Measurements from ENCODE around the gene IGF2BP3. TPM values are rescaled to one million over a fixed set of nuclear protein-coding genes. Genes with fewer than 3 reads are reported as not detected.

The IGF2BP3 gene
- total RNA-seq, 4 donors from 2014 or later: 0.15 TPM; not detected in 3

- H3K4me3 ChIP-seq (ENCODE audit: low read depth, poor library complexity, severe bottlenecking): no peak overlapping the region
- no peak for DNase-seq (ENCODE audit: low spot score in 2 of 2)
- no peak for TF ChIP-seq CTCF (IDR thresholded peaks at IDR 0.05)
- TF ChIP-seq POLR2A (IDR thresholded peaks at IDR 0.05): no peak
- intact Hi-C loops (cut with DNase I; ENCODE audit: low total_unique reads): no loop called here
- 77 to 86% methylated on average over 3 of the region's 3 CpGs for WGBS, 2 donors
Measured at GRCh38 chr7:23377134-23377533, 93.2 kb downstream of the IGF2BP3 start.

- TF ChIP-seq CTCF (IDR thresholded peaks at IDR 0.05): no peak
- TF ChIP-seq POLR2A (IDR thresholded peaks at IDR 0.05): no peak
- no peak overlapping the region for H3K4me3 ChIP-seq (ENCODE audit: low read depth, poor library complexity, severe bottlenecking)
- no peak for DNase-seq (ENCODE audit: low spot score in 2 of 2)
- intact Hi-C loops (cut with DNase I; ENCODE audit: low total_unique reads): no loop called here
- 67 to 74% methylated on average over 6 of the region's 6 CpGs for WGBS, 2 donors
Measured at GRCh38 chr7:23373151-23374004, 96.9 kb downstream of the IGF2BP3 start.

- intact Hi-C loops (cut with DNase I; ENCODE audit: low total_unique reads): no loop called here
- H3K4me3 ChIP-seq (ENCODE audit: low read depth, poor library complexity, severe bottlenecking): no peak overlapping the region
- 79 to 80% methylated on average over 4 of the region's 4 CpGs for WGBS, 2 donors
- DNase-seq (ENCODE audit: low spot score in 2 of 2): no peak
- TF ChIP-seq POLR2A (IDR thresholded peaks at IDR 0.05) (no peak), CTCF (IDR thresholded peaks at IDR 0.05) (no peak)
Measured at GRCh38 chr7:23372611-23373010, 97.7 kb downstream of the IGF2BP3 start.

- H3K4me3 ChIP-seq (ENCODE audit: low read depth, poor library complexity, severe bottlenecking): no peak overlapping the region
- WGBS, 2 donors: 89 to 91% methylated on average over 6 of the region's 6 CpGs
- no peak for DNase-seq (ENCODE audit: low spot score in 2 of 2)
- TF ChIP-seq CTCF (IDR thresholded peaks at IDR 0.05) (no peak), POLR2A (IDR thresholded peaks at IDR 0.05) (no peak)
- intact Hi-C loops (cut with DNase I; ENCODE audit: low total_unique reads): no loop called here
Measured at GRCh38 chr7:23371654-23372053, 98.6 kb downstream of the IGF2BP3 start.

- intact Hi-C loops (cut with DNase I; ENCODE audit: low total_unique reads): no loop called here
- no peak overlapping the region for H3K4me3 ChIP-seq (ENCODE audit: low read depth, poor library complexity, severe bottlenecking)
- TF ChIP-seq POLR2A (IDR thresholded peaks at IDR 0.05): no peak
- TF ChIP-seq CTCF (IDR thresholded peaks at IDR 0.05): no peak
- 69 to 78% methylated on average over 5 of the region's 5 CpGs for WGBS, 2 donors
- no peak for DNase-seq (ENCODE audit: low spot score in 2 of 2)
Measured at GRCh38 chr7:23369695-23370404, 100.4 kb downstream of the IGF2BP3 start.
